ENCODE measurements around the gene PBX1.

GRCh38 chr1:164671323-164671965 lies 112.5 kb downstream of the PBX1 start:
- TF ChIP-seq POLR2A (IDR thresholded peaks at IDR 0.05), result no peak
- TF ChIP-seq, protein P1, sequence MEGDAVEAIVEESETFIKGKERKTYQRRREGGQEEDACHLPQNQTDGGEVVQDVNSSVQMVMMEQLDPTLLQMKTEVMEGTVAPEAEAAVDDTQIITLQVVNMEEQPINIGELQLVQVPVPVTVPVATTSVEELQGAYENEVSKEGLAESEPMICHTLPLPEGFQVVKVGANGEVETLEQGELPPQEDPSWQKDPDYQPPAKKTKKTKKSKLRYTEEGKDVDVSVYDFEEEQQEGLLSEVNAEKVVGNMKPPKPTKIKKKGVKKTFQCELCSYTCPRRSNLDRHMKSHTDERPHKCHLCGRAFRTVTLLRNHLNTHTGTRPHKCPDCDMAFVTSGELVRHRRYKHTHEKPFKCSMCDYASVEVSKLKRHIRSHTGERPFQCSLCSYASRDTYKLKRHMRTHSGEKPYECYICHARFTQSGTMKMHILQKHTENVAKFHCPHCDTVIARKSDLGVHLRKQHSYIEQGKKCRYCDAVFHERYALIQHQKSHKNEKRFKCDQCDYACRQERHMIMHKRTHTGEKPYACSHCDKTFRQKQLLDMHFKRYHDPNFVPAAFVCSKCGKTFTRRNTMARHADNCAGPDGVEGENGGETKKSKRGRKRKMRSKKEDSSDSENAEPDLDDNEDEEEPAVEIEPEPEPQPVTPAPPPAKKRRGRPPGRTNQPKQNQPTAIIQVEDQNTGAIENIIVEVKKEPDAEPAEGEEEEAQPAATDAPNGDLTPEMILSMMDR (IDR thresholded peaks at IDR 0.05), result no peak
- no peak for TF ChIP-seq POLR2AphosphoS5 (IDR thresholded peaks at IDR 0.05)
